Uterus (tissue), 4 donors: ENCODE measurements around the gene PTH. TPM values are rescaled to one million over a fixed set of nuclear protein-coding genes. Genes with fewer than 3 reads are reported as not detected.

ENCODE experiments used
- DNase-seq, 2 donors: peaks; one replicate each; pipeline ENCODE4 v3.0.0-alpha.2; 2019 to 2020
- H3K27ac ChIP-seq, 2 donors: fragments of 200-600 bp; sonication (generic); 1 replicate in 1 of 2; 2 replicates in 1 of 2; pipeline ENCODE4 v1.5.1; 2016 to 2018
- H3K27me3 ChIP-seq, 2 donors: fragments of 200-600 bp; sonication (generic); one replicate each; pipeline ENCODE4 v1.5.1; 2018 to 2019; ENCODE audit warnings: control low read depth in 1 of 2
- H3K36me3 ChIP-seq, 2 donors: fragments of 200-600 bp; sonication (generic); one replicate each; pipeline ENCODE4 v1.5.1; 2019; ENCODE audit warnings: control low read depth in 1 of 2
- H3K4me1 ChIP-seq, 2 donors: fragments of 200-600 bp; sonication (generic); one replicate each; pipeline ENCODE4 v1.5.1; 2018 to 2019; ENCODE audit warnings: control low read depth in 1 of 2
- H3K4me3 ChIP-seq, 2 donors: fragments of 200-600 bp; sonication (generic); 1 replicate in 1 of 2; 2 replicates in 1 of 2; pipeline ENCODE4 v1.5.1; 2018 to 2019; ENCODE audit warnings: mild to moderate bottlenecking in 1 of 2
- H3K9me3 ChIP-seq, 2 donors: fragments of 200-600 bp; sonication (generic); one replicate each; pipeline ENCODE4 v1.5.1; 2019; ENCODE audit warnings: control low read depth in 1 of 2
- POLR2A ChIP-seq, 2 donors: fragments of 450-650 bp; IDR thresholded peaks; one replicate each; pipeline ENCODE4 v1.6.1; 2016; ENCODE audit warnings: antibody characterized with exemption in 2 of 2, mild to moderate bottlenecking in 1 of 2, moderate library complexity in 1 of 2
- intact Hi-C: fragments of 100-400 bp; cut with DNase I; formaldehyde crosslinking; loops from one replicate; pipeline ENCODE4 v1.15.1; 2023; ENCODE audit warnings: low total_unique reads
- total RNA-seq, 4 donors: library from RNA; depleted of rRNA in 3 of 4; stranded (reverse); fragments of >200 nt in 3 of 4; gene quantifications; one replicate each; pipeline versions ENCODE4 v1.1.0 to v1.2.4, GENCODE V29; 2014 to 2023
- TF ChIP-seq, protein P1 (sequence below), 4 experiments: fragments of 200-600 bp in 2 of 4; fragments of 450-650 bp in 2 of 4; sonication (generic) in 2 of 4; IDR thresholded peaks; one replicate each; pipeline ENCODE4 v1.5.1; 2016 to 2019; ENCODE audit warnings: antibody characterized with exemption in 4 of 4, mild to moderate bottlenecking in 2 of 4, moderate library complexity in 1 of 4
- donor health status: DM: yes; HTN: yes; CAD: no.

PTH gene
- total RNA-seq, 4 donors from 2014 or later, result not detected

DNA sequence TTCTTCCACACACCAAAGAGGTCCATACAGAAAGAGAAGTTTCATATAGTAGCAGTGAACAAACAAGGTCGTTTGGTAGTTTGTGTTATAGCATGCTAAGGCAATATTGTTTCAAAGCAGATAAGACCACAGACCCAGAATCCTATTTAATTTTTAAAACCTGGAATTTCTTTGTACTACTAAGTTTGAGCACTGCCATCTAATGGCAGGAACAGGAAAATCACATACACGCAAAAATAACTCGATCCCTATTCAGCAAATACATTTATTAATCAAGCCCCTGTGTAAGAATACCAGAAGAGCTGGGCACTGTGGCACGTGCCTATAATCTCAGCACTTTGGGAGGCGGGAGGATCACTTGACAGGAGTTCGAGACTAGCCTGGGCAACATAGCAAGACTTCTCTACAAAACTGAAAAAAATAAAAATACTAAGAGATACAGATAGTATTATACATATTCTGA, 29.9 kb downstream of the PTH start:
- no peaks in the 10 kb centered on the region for H3K9me3 ChIP-seq
- H3K4me1 ChIP-seq, result peaks cover 0 to 6% of the 10 kb centered on the region in 2 donors
- no peak for DNase-seq
- TF ChIP-seq, protein P1, sequence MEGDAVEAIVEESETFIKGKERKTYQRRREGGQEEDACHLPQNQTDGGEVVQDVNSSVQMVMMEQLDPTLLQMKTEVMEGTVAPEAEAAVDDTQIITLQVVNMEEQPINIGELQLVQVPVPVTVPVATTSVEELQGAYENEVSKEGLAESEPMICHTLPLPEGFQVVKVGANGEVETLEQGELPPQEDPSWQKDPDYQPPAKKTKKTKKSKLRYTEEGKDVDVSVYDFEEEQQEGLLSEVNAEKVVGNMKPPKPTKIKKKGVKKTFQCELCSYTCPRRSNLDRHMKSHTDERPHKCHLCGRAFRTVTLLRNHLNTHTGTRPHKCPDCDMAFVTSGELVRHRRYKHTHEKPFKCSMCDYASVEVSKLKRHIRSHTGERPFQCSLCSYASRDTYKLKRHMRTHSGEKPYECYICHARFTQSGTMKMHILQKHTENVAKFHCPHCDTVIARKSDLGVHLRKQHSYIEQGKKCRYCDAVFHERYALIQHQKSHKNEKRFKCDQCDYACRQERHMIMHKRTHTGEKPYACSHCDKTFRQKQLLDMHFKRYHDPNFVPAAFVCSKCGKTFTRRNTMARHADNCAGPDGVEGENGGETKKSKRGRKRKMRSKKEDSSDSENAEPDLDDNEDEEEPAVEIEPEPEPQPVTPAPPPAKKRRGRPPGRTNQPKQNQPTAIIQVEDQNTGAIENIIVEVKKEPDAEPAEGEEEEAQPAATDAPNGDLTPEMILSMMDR (IDR thresholded peaks at IDR 0.05), result peak; percentile 35 to 58 (median 38)
- TF ChIP-seq POLR2A (IDR thresholded peaks at IDR 0.05), result no peak
- H3K27me3 ChIP-seq, result no peaks in the 10 kb centered on the region
- H3K36me3 ChIP-seq, result no peaks in the 10 kb centered on the region
- no peak overlapping the region for H3K27ac ChIP-seq
- intact Hi-C loops, result no loop called here
- H3K4me3 ChIP-seq, result no peak overlapping the region

DNA sequence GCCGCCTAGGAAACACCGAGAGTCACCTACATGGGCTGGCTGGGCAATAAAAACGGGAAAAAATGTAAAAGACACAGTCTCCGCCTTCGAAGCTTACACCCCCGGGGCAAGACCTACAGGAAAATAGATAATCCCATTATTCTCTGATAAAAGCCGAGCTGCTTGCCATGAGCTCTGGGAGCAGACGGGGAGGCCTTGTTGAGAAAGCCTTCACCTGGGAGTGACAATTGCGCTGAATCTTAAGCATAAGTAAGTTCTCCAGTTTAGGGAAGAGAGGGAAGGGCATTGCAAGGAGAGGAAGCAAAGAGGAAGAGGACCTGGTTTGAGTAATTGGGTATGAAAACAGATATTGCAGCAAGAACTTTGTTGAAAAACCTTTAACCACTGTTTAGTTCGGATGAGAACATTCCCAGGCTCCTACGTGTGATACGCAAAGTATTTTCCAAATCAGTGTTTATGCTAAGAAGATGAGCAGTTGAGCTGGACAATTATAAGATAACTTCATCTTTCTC, 32.0 kb downstream of the PTH start:
- no peaks in the 10 kb centered on the region for H3K9me3 ChIP-seq
- intact Hi-C loops, result no loop called here
- peaks cover 0 to 6% of the 10 kb centered on the region in 2 donors for H3K4me1 ChIP-seq
- H3K27ac ChIP-seq, result peak overlapping the region; percentile 83 to 87
- H3K4me3 ChIP-seq, result peak overlapping the region; percentile 56 to 88
- no peaks in the 10 kb centered on the region for H3K27me3 ChIP-seq
- no peak for DNase-seq
- H3K36me3 ChIP-seq, result no peaks in the 10 kb centered on the region
- TF ChIP-seq, protein P1 (IDR thresholded peaks at IDR 0.05), result no peak
- no peak for TF ChIP-seq POLR2A (IDR thresholded peaks at IDR 0.05)

DNA sequence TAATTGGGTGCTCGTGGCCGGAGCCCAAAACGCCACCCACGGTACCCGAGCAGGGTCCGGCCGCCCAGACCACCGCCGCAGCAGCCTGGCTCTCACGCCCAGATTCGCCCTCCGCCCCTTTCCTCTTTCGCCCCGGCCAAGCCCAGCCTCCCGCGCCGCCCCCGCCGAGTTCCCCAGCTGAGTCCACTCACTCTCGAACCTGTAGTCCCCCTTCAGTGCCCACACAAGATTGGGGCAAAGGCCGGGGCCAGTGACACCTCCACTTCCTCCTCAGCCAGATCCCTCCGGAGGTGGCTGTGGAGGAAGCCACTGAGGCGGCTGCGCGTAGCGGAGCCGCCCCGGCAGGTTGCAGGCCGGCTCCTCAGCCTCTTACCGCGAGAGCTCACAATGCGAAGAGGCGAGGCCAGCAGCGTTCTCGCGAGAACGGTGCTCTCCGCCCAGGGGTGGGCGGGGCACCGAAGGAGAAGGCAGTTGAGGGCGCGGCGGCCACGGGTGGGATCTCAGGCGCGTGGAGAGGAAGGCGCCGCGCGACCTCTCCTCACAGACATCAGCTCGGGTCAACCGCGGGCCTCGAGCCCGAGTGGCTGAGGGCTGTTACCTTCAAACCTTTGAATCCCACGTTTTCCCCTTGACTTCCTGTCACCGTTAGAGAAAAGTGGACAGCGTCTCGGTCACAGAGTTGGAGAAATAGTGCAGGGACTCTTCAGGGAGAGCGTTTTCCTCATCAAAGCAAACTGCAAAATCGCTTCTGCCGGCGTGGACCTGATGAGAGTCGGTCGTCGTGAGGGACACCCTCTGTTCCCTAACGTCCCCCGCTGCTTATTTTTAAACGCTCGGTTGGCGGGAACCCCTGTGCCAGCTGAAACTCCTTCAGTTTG, 32.7 kb downstream of the PTH start, which contains the start of gene BTBD10:
BTBD10 (minus strand) TSS at position 322 of the 878 bp plus-strand sequence. CDS start 18,098 bp downstream, outside the sequence.
- H3K4me1 ChIP-seq, result peaks cover 0 to 6% of the 10 kb centered on the region in 2 donors
- peak within 1 kb of the TSS; percentile 83 to 87 for H3K27ac ChIP-seq
- no peaks in the 10 kb centered on the region for H3K27me3 ChIP-seq
- TF ChIP-seq, protein P1 (IDR thresholded peaks at IDR 0.05), result peak in 1 of 4 experiments; percentile 4
- TF ChIP-seq POLR2A (IDR thresholded peaks at IDR 0.05), result peak; percentile 75 to 84
- H3K4me3 ChIP-seq, result peak within 1 kb of the TSS; percentile 56 to 88
- intact Hi-C loops, result no loop called here
- DNase-seq, result peak; percentile 90 to 95
- H3K9me3 ChIP-seq, result no peaks in the 10 kb centered on the region
- H3K36me3 ChIP-seq, result no peaks in the 10 kb centered on the region

DNA sequence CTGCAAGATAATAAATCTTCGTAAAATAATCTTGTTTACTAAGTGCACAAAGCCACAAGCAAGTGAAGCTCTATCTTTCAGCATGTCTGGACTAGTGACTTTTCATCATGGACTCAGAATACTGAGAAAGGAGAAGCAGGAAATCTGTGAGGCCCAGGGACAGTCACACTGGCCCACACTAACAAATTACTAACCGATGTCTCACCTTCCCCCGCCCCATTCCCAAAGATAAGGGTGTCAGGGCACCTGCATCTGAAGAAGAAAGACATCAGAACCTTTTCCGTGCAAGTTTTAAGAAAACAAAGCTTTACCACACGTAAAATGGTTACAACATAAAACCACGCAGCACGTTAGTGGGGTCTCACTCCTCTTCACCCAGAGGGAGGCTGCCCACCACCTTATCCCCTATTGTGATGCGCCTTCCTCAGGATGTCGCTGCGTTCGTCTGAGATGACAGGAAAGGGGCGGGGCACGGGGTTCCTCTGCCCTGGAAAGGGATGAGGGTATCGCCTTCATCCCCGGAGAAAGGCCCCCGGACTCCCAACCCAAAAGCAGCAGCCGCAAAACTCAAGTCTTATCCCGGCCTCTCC, 33.4 kb downstream of the PTH start:
- TF ChIP-seq, protein P1 (IDR thresholded peaks at IDR 0.05), result no peak
- no peak for TF ChIP-seq POLR2A (IDR thresholded peaks at IDR 0.05)
- peak overlapping the region; percentile 56 to 88 for H3K4me3 ChIP-seq
- no peaks in the 10 kb centered on the region for H3K9me3 ChIP-seq
- peak in 1 of 2 donors; percentile 54 for DNase-seq
- H3K4me1 ChIP-seq, result peaks cover 0 to 6% of the 10 kb centered on the region in 2 donors
- peak overlapping the region; percentile 83 to 87 for H3K27ac ChIP-seq
- intact Hi-C loops, result no loop called here
- H3K27me3 ChIP-seq, result no peaks in the 10 kb centered on the region
- H3K36me3 ChIP-seq, result no peaks in the 10 kb centered on the region
